GM12891 (cell line): ENCODE results near the gene SERTAD3. TPM values are rescaled to one million over a fixed set of nuclear protein-coding genes. Genes with fewer than 3 reads are reported as not detected.
"Not testable (repeated sequence)": the region's sequence is repeated elsewhere in the genome, so short reads cannot be mapped to it uniquely, and the experiment has no call there.

Source experiments
- DNase-seq: peaks from one replicate; pipeline ENCODE4 v3.0.0; 2011; ENCODE audit warnings: low spot score; ENCODE audit not compliant: insufficient read length
- FAIRE-seq: peaks from 2 replicates; lab custom pipeline; 2011; peaks lifted over from hg19 to GRCh38; lab: Jason Lieb, UNC
- PAX5 ChIP-seq: IDR thresholded peaks from 2 replicates; pipeline ENCODE4 v1.6.1; 2011; ENCODE audit warnings: low read length, moderate library complexity, mild to moderate bottlenecking; ENCODE audit not compliant: insufficient read depth, severe bottlenecking
- POLR2A ChIP-seq: IDR thresholded peaks from 2 replicates; pipeline ENCODE4 v1.6.1; 2011; ENCODE audit warnings: low read depth, low read length, control low read depth
- POLR2AphosphoS5 ChIP-seq: IDR thresholded peaks from 2 replicates; pipeline ENCODE4 v1.6.1; 2011; ENCODE audit warnings: low read depth, low read length, control low read depth
- POU2F2 ChIP-seq: IDR thresholded peaks from 2 replicates; pipeline ENCODE4 v1.6.1; 2011; ENCODE audit warnings: low read depth, mild to moderate bottlenecking, control low read depth, low read length, moderate library complexity
- SPI1 ChIP-seq: IDR thresholded peaks from 2 replicates; pipeline ENCODE4 v1.6.1; 2011; ENCODE audit warnings: low read depth, low read length, control low read depth
- TAF1 ChIP-seq: IDR thresholded peaks from 2 replicates; pipeline ENCODE4 v1.6.1; 2011; ENCODE audit warnings: low read depth, low read length, control low read depth
- polyA plus RNA-seq: library from polyadenylated mRNA; unstranded; fragments of >200 nt; gene quantifications from one replicate; pipeline ENCODE4 v1.2.1, GENCODE V29; 2012; ENCODE audit warnings: low read depth, missing spikeins, inconsistent platforms; ENCODE audit not compliant: missing spikeins

Gene SERTAD3, protein sequence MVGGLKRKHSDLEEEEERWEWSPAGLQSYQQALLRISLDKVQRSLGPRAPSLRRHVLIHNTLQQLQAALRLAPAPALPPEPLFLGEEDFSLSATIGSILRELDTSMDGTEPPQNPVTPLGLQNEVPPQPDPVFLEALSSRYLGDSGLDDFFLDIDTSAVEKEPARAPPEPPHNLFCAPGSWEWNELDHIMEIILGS
- 8.8 TPM for polyA plus RNA-seq

- FAIRE-seq = peak; percentile 94
- TF ChIP-seq POU2F2 (no peak), POLR2A (peak; percentile 64), POLR2AphosphoS5 (peak; percentile 77), SPI1 (peak; percentile 24; the same call in 1 of the 2 replicates), PAX5 (no peak), TAF1 (peak; percentile 63)
- peak; percentile 93 for DNase-seq
Observed at GRCh38 chr19:40444000-40444824, at the start of gene SERTAD3. TSS of gene SERTAD3 (minus strand) at chr19:40444335. CDS start at chr19:40442080, 2,255 bp downstream.

DNA sequence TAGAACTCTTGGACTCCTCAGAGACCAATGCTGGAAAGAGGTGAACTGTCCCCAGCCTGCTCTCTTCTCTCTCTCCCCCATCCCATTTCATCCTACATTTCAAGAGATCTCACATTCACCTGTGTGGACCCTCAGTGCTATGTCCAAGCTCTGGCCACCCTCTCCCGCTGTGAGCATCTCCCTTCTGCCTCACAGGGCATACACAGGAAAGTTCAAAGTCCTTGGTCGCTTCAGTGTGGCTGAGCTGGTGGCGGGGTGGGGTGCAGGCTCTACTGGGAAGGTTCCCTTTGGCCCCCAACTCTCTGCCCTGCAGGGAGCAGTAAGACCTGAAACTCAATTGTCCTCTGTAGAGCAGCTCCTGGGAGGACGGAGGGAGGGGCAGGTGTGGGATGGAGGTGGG is 49.6 kb upstream of the SERTAD3 start:
- no peak for TF ChIP-seq POLR2AphosphoS5
- TF ChIP-seq PAX5 = no peak
- no peak for TF ChIP-seq TAF1
- TF ChIP-seq POLR2A = no peak
- TF ChIP-seq SPI1 = no peak
- no peak for TF ChIP-seq POU2F2
- FAIRE-seq (no peak), DNase-seq (no peak)

- FAIRE-seq = no peak
- no peak for TF ChIP-seq TAF1
- no peak for TF ChIP-seq POU2F2
- TF ChIP-seq SPI1 = no peak
- TF ChIP-seq PAX5 = no peak
- TF ChIP-seq POLR2A = no peak
- no peak for TF ChIP-seq POLR2AphosphoS5
- DNase-seq = no peak
Observed at GRCh38 chr19:40492274-40492673, 48.1 kb upstream of the SERTAD3 start.

GRCh38 chr19:40489882-40490230 is 45.7 kb upstream of the SERTAD3 start:
- FAIRE-seq (no peak), DNase-seq (no peak)
- TF ChIP-seq PAX5 = no peak
- no peak for TF ChIP-seq POLR2A
- TF ChIP-seq POLR2AphosphoS5 = no peak
- no peak for TF ChIP-seq POU2F2
- no peak for TF ChIP-seq TAF1
- no peak for TF ChIP-seq SPI1

- FAIRE-seq (no peak), DNase-seq (no peak)
- TF ChIP-seq POU2F2 (no peak), POLR2A (no peak), POLR2AphosphoS5 (no peak)
Observed at GRCh38 chr19:40486017-40486416, 41.9 kb upstream of the SERTAD3 start.

DNA sequence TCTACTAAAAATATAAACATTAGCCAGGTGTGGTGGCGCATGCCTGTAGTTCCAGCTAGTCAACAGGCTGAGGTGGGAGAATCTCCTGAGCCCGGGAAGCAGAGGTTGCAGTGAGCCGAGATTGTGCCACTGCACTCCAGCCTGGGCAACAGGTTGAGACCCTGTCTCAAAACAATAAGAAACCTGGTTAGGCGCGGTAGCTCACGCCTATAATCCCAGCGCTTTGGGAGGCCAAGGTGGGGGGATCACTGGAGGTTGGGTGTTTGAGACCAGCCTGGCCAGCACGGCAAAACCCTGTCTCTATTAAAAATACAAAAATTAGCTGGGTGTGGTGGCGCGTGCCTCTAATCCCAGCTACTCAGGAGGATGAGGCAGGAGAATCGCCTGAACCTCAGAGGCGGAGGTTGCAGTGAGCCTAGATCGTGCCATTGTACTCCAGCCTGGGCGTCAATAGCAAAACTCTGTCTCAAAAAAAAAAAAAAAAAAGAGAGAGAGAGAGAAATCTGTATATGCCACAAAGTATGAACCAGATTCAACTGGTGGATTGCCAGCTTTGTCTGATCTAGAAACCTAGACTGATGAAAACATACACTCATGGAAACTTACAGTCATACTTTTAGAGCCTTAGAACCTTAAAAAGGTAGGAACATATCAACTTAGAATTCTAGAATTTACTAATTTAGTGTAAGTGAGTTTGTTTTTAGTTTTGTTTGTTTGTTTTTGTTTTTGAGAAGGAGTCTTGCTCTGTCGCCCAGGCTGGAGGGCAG is 31.9 kb upstream of the SERTAD3 start:
- not testable (repeated sequence) for DNase-seq, FAIRE-seq

- FAIRE-seq (no peak), DNase-seq (no peak)
- TF ChIP-seq POU2F2 = no peak
- TF ChIP-seq POLR2A = no peak
- no peak for TF ChIP-seq TAF1
- TF ChIP-seq PAX5 = no peak
- no peak for TF ChIP-seq POLR2AphosphoS5
- no peak for TF ChIP-seq SPI1
Observed at GRCh38 chr19:40474737-40475136, 30.6 kb upstream of the SERTAD3 start.

DNA sequence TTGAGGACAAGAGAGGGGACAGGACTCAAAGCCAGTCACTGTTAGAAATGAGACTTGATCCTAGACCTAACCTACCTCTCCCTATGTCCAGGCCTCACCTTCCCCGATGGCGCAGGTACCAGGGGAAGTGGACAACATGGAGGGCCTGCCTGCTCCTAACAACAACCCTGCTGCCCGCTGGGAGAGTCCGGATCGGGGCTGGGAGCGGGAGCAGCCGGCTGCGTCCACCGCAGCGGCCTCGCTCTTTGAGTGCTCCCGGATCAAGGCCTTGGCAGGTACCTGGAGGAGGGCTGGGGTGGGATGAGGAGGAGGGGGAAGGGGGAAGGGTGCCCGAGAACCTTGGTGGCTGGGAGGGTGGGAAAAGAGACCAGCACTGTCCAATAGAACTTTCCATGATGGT is 28.4 kb upstream of the SERTAD3 start:
- TF ChIP-seq PAX5 = no peak
- no peak for TF ChIP-seq POLR2AphosphoS5
- TF ChIP-seq TAF1 = no peak
- no peak for TF ChIP-seq POU2F2
- no peak for TF ChIP-seq SPI1
- TF ChIP-seq POLR2A = no peak
- DNase-seq = no peak
- no peak for FAIRE-seq

DNA sequence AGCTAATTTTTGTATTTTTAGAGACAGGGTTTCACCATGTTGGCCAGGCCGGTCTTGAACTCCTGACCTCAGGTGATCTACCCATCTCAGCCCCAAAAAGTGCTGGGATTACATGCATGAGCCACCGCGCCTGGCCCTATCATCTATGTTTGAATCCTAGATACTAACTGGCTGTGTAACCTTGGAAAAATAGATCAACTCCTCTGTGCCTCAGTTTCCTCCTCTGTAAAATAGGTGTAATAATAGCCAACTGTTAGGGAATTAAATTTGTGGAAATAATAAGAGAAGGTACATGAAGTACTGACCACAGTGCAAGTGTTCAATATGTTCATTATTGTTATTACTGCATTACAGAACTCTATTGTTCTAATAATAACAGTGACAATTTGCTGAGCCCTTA is 27.0 kb upstream of the SERTAD3 start:
- no peak for DNase-seq
- TF ChIP-seq TAF1 = no peak
- no peak for TF ChIP-seq POLR2A
- no peak for TF ChIP-seq POLR2AphosphoS5
- no peak for TF ChIP-seq PAX5
- no peak for TF ChIP-seq SPI1
- no peak for TF ChIP-seq POU2F2
- no peak for FAIRE-seq
